DOHH2 (cell line): ENCODE results near the gene ERI3.

ENCODE experiments used
- H3F3A ChIP-seq: fragments of 200-600 bp; sonication (generic), shearing (Covaris generic); 2 replicates; pipeline ENCODE4 v1.6.0; 2016; ENCODE audit warnings: antibody characterized with exemption, mild to moderate bottlenecking; ENCODE audit not compliant: control insufficient read depth, insufficient read depth
- H3K27ac ChIP-seq: fragments of 200-600 bp; sonication (generic); 2 replicates; pipeline ENCODE4 v1.5.1; 2014; ENCODE audit warnings: low read depth, mild to moderate bottlenecking, low read length, moderate library complexity
- H3K27me3 ChIP-seq: fragments of 200-600 bp; sonication (generic); 2 replicates; pipeline ENCODE4 v1.6.1; 2014; ENCODE audit warnings: mild to moderate bottlenecking, low read length, mixed read lengths; ENCODE audit not compliant: control insufficient read depth
- H3K36me3 ChIP-seq: fragments of 200-600 bp; sonication (generic); 2 replicates; pipeline ENCODE4 v1.6.1; 2014; ENCODE audit warnings: mild to moderate bottlenecking, low read length, moderate library complexity, mixed read lengths; ENCODE audit not compliant: control insufficient read depth
- H3K4me1 ChIP-seq: fragments of 200-600 bp; sonication (generic); 2 replicates; pipeline ENCODE4 v1.6.1; 2014; ENCODE audit warnings: mild to moderate bottlenecking, low read length, mixed read lengths; ENCODE audit not compliant: control insufficient read depth
- H3K4me2 ChIP-seq: fragments of 200-600 bp; sonication (generic); 2 replicates; pipeline ENCODE4 v1.6.0; 2014; ENCODE audit warnings: mild to moderate bottlenecking, low read length, moderate library complexity
- H3K4me3 ChIP-seq: fragments of 200-600 bp; sonication (generic); 2 replicates; pipeline ENCODE4 v1.5.1; 2014; ENCODE audit warnings: mild to moderate bottlenecking, low read length, mixed read lengths
- H3K79me2 ChIP-seq: fragments of 200-600 bp; sonication (generic); 2 replicates; pipeline ENCODE4 v1.6.1; 2014; ENCODE audit warnings: mild to moderate bottlenecking, low read length, mixed read lengths; ENCODE audit not compliant: control insufficient read depth
- H3K9me2 ChIP-seq: fragments of 200-600 bp; sonication (generic); replicated peaks from 2 replicates; pipeline ENCODE4 v1.6.1; 2014; ENCODE audit warnings: mild to moderate bottlenecking, low read length, mixed read lengths; ENCODE audit not compliant: control insufficient read depth
- H3K9me3 ChIP-seq: fragments of 200-600 bp; sonication (generic); 2 replicates; pipeline ENCODE4 v1.6.1; 2014; ENCODE audit warnings: antibody characterized with exemption, low read length, mixed read lengths; ENCODE audit not compliant: control insufficient read depth, insufficient read depth
- H4K20me1 ChIP-seq: fragments of 200-600 bp; sonication (generic); 2 replicates; pipeline ENCODE4 v1.6.0; 2014; ENCODE audit warnings: low read depth, mild to moderate bottlenecking, antibody characterized with exemption, low read length, moderate library complexity; ENCODE audit not compliant: control insufficient read depth, insufficient read depth
- EZH2phosphoT487 ChIP-seq: fragments of 200-600 bp; sonication (generic); IDR thresholded peaks from 2 replicates; pipeline ENCODE4 v1.6.1; 2017; ENCODE audit warnings: borderline replicate concordance, mild to moderate bottlenecking, antibody characterized with exemption, low read length, moderate library complexity, mixed read lengths
- TF ChIP-seq, protein P1 (sequence below): fragments of 200-600 bp; sonication (generic); IDR thresholded peaks from one replicate; pipeline ENCODE4 v1.5.1; 2014; ENCODE audit warnings: antibody characterized with exemption, mild to moderate bottlenecking, low read depth, low read length; ENCODE audit not compliant: poor library complexity, severe bottlenecking

The ERI3 gene

DNA sequence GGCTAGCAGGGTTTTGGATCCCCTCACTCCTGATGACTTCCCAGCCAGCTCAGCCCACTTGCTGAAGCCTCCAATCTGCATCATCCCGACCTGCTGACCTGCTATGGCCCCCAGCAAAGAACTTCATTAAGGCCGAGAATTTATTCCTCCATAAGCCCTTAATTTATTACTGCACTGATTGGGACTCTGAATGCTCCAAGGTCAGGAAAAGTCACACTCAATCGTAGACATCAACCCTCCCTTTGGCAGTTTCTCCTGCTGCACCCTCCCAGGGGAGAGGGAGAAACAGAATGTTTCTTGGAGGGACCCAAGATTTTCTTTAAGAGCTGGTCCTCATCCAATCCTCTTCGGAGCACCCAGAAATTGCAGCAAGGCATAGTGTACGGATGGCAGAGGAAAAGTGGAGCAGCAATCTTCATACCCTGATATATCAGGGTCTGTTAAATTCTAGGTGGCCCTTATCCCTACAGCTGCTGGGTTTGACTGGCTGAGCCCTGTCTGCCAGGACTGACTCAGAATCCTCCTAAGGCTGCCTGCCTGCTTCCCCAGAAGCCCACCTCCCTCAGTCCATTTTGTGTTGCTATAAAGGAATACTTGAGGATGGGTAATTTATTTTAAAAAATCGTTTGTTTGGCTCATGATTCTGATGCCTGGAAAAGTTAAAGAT lies 79.6 kb downstream of the ERI3 start:
- H3K4me1 ChIP-seq: peaks cover 10% of the 10 kb centered on the region
- H3K9me3 ChIP-seq: no peaks in the 10 kb centered on the region
- H3K79me2 ChIP-seq: no peaks in the 10 kb centered on the region
- TF ChIP-seq EZH2phosphoT487: no peak
- TF ChIP-seq, protein P1, sequence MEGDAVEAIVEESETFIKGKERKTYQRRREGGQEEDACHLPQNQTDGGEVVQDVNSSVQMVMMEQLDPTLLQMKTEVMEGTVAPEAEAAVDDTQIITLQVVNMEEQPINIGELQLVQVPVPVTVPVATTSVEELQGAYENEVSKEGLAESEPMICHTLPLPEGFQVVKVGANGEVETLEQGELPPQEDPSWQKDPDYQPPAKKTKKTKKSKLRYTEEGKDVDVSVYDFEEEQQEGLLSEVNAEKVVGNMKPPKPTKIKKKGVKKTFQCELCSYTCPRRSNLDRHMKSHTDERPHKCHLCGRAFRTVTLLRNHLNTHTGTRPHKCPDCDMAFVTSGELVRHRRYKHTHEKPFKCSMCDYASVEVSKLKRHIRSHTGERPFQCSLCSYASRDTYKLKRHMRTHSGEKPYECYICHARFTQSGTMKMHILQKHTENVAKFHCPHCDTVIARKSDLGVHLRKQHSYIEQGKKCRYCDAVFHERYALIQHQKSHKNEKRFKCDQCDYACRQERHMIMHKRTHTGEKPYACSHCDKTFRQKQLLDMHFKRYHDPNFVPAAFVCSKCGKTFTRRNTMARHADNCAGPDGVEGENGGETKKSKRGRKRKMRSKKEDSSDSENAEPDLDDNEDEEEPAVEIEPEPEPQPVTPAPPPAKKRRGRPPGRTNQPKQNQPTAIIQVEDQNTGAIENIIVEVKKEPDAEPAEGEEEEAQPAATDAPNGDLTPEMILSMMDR: no peak
- no peaks in the 10 kb centered on the region for H3F3A ChIP-seq
- no peak overlapping the region for H3K4me2 ChIP-seq
- no peaks in the 10 kb centered on the region for H3K9me2 ChIP-seq
- H3K27me3 ChIP-seq: no peaks in the 10 kb centered on the region
- no peak overlapping the region for H3K27ac ChIP-seq
- H3K36me3 ChIP-seq: no peaks in the 10 kb centered on the region
- peaks cover 7% of the 10 kb centered on the region; the same call in 1 of the 2 replicates for H4K20me1 ChIP-seq
- H3K4me3 ChIP-seq: no peak overlapping the region

DNA sequence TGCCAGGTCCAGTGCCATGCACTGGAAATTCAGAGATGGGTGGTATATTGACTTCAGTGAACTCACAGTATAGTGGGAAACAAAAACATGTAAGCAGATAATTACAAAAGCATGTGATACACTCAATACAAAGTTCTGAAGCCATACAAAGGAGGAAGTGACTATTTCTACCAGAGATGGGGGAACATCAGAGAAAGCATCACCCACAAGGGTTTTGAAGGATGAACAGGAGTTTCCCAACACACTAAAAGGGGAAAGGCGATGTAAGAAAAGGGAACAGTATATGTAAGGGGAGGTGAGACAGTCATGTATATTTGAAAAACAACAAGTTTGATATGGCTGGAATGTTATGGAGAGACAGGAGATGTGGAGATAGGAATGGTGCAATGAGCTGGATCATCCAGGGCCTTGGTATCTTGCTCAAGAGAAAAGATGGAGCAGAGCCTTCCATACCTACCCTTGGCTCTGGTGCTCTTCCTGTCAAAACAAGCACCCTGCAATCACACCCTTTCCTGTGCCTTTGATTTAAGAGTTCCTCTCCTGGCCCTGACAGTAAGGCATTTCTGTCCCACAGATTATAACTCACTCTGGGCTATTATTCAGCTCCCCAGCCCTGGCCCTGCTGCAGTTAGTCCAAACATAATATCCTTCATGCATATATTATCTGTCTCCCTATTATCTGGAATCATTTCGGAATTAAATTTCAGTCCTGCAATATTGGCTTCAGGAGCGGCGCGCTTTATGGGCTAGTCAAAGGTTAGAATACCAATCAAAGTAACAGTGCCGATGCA lies 81.3 kb downstream of the ERI3 start:
- Histone ChIP-seq H3K9me3 (no peaks in the 10 kb centered on the region), H3K9me2 (no peaks in the 10 kb centered on the region), H3K36me3 (no peaks in the 10 kb centered on the region), H3K27ac (no peak overlapping the region), H3F3A (no peaks in the 10 kb centered on the region), H3K4me3 (no peak overlapping the region), H3K4me2 (no peak overlapping the region), H3K4me1 (peaks cover 10% of the 10 kb centered on the region), H3K27me3 (no peaks in the 10 kb centered on the region), H3K79me2 (no peaks in the 10 kb centered on the region), H4K20me1 (peaks cover 7% of the 10 kb centered on the region; the same call in 1 of the 2 replicates)
- no peak for TF ChIP-seq EZH2phosphoT487
- TF ChIP-seq, protein P1: no peak

- peaks cover 10% of the 10 kb centered on the region for H3K4me1 ChIP-seq
- no peaks in the 10 kb centered on the region for H3K27me3 ChIP-seq
- H3K27ac ChIP-seq: no peak overlapping the region
- H3K4me3 ChIP-seq: no peak overlapping the region
- H3K79me2 ChIP-seq: no peaks in the 10 kb centered on the region
- TF ChIP-seq, protein P1: no peak
- no peak for TF ChIP-seq EZH2phosphoT487
- H4K20me1 ChIP-seq: peaks cover 7% of the 10 kb centered on the region; the same call in 1 of the 2 replicates
- no peaks in the 10 kb centered on the region for H3K9me2 ChIP-seq
- no peaks in the 10 kb centered on the region for H3K9me3 ChIP-seq
- no peaks in the 10 kb centered on the region for H3K36me3 ChIP-seq
- no peaks in the 10 kb centered on the region for H3F3A ChIP-seq
- H3K4me2 ChIP-seq: no peak overlapping the region
These were observed 82.1 kb downstream of the ERI3 start for GRCh38 chr1:44272992-44273391.
